Medulla oblongata (tissue), 1 donor: Measurements from ENCODE around the gene S100A9.
"Not testable (repeated sequence)": the region's sequence is repeated elsewhere in the genome, so short reads cannot be mapped to it uniquely, and the experiment has no call there.

Experiments used
- DNase-seq: peaks from one replicate; pipeline ENCODE4 v3.0.0-alpha.2; 2015; ENCODE audit errors: extremely low spot score

The S100A9 gene

GRCh38 chr1:153407274-153407673 lies 49.6 kb downstream of the S100A9 start:
- DNase-seq, result not testable (repeated sequence)
